Measurements from ENCODE around the gene MAP3K10. TPM values are rescaled to one million over a fixed set of nuclear protein-coding genes. Genes with fewer than 3 reads are reported as not detected.

The MAP3K10 gene
- total and polyA plus RNA-seq, 2 of the 13 experiments (the other 11 are each of a cell fraction or from before 2014, with no cell fraction given) = 3.4 to 5.0 TPM

GRCh38 chr19:40178756-40179155 lies 12.5 kb upstream of the MAP3K10 start:
- in situ Hi-C loops (cut with HindIII; ENCODE audit: extremely low pct_ligation_motif_present, low pct_unique_long_range_greater_than_20kb) = no loop called here
- POLR2A ChIA-PET = no interaction called here

More at GRCh38 chr19:40178756-40179155, 12.5 kb upstream of the MAP3K10 start:
- no peak overlapping the region for H3K4me2 ChIP-seq (ENCODE audit: low read depth, low read length)
- no peaks in the 10 kb centered on the region for H3K36me3 ChIP-seq (replicated peaks in 1 of 2; ENCODE audit: control insufficient read depth in 1 of 2, insufficient read depth in 2 of 2, low read length in 2 of 2)
- no peak overlapping the region for H3K27ac ChIP-seq (ENCODE audit: extremely low read length, insufficient read depth, low read length)
- ATAC-seq (no peak), DNase-seq (ENCODE audit: low spot score) (no peak), FAIRE-seq (no peak)
- H2AFZ ChIP-seq (ENCODE audit: low read length) = no peak overlapping the region
- WGBS (ENCODE audit: low lambda C conversion rate) = 10% methylated on average over 4 of the region's 4 CpGs
- H4K20me1 ChIP-seq (ENCODE audit: insufficient read depth, low read length) = no peaks in the 10 kb centered on the region
- intact Hi-C loops (cut with micrococcal nuclease; ENCODE audit: unreplicated experiment) = no loop called here
- no peaks in the 10 kb centered on the region for H3K79me2 ChIP-seq (ENCODE audit: insufficient read depth, low read length)
- no TSS peak for BruUV-seq (replicated peaks)
- H3K4me1 ChIP-seq (ENCODE audit: insufficient read depth, low read length) = 0 out of 2 replicates have a peak, but pooled peaks cover 9% of the 10 kb centered on the region
- CTCF ChIA-PET (ENCODE audit: low intra/inter-chr PET ratio, low total read pairs) = no interaction called here
- H3K9me3 ChIP-seq (ENCODE audit: low read length) = no peaks in the 10 kb centered on the region
- H3K9ac ChIP-seq (ENCODE audit: insufficient read depth, low read depth, low read length) = no peak overlapping the region
- H3K27me3 ChIP-seq (ENCODE audit: control insufficient read depth in 1 of 2, insufficient read depth in 2 of 2, low read length in 2 of 2) = peaks cover 3 to 18% of the 10 kb centered on the region in 2 experiments; a peak in 3 of 5 replicates
- H3K4me3 ChIP-seq (replicated peaks in 1 of 3; ENCODE audit: insufficient read depth in 1 of 3, low read depth in 2 of 3, low read length in 3 of 3) = no peak overlapping the region
- TF ChIP-seq BRCA1 (CRISPR knock-in tag; IDR thresholded peaks at IDR 0.05) = no peak
- no peak for TF ChIP-seq MNT (IDR thresholded peaks at IDR 0.05)
- TF ChIP-seq RBFOX2 (IDR thresholded peaks at IDR 0.05; ENCODE audit: low read depth, low read length) = no peak
- TF ChIP-seq CEBPG (CRISPR knock-in tag; IDR thresholded peaks at IDR 0.05) = no peak
- no peak for TF ChIP-seq ZMAT5 (CRISPR knock-in tag; IDR thresholded peaks at IDR 0.05; ENCODE audit: borderline replicate concordance, low read depth)
- no peak for TF ChIP-seq ZNF576 (CRISPR knock-in tag; IDR thresholded peaks at IDR 0.05)
- no peak for TF ChIP-seq ZNF329 (CRISPR knock-in tag; IDR thresholded peaks at IDR 0.05; ENCODE audit: low read depth)
- no peak for TF ChIP-seq ARNT (IDR thresholded peaks at IDR 0.05)

All from HepG2 (cell line).